NCI-H1436 treated with DMSO at 0.1 percent for 48 hours (cell line): ENCODE measurements around the gene GIPC2.
"Not testable (repeated sequence)": the region's sequence is repeated elsewhere in the genome, so short reads cannot be mapped to it uniquely, and the experiment has no call there.

Experiments
- DNase-seq: peaks from one replicate; lab custom pipeline; 2025; lab: John Stamatoyannopoulos, UW

The GIPC2 gene

DNA sequence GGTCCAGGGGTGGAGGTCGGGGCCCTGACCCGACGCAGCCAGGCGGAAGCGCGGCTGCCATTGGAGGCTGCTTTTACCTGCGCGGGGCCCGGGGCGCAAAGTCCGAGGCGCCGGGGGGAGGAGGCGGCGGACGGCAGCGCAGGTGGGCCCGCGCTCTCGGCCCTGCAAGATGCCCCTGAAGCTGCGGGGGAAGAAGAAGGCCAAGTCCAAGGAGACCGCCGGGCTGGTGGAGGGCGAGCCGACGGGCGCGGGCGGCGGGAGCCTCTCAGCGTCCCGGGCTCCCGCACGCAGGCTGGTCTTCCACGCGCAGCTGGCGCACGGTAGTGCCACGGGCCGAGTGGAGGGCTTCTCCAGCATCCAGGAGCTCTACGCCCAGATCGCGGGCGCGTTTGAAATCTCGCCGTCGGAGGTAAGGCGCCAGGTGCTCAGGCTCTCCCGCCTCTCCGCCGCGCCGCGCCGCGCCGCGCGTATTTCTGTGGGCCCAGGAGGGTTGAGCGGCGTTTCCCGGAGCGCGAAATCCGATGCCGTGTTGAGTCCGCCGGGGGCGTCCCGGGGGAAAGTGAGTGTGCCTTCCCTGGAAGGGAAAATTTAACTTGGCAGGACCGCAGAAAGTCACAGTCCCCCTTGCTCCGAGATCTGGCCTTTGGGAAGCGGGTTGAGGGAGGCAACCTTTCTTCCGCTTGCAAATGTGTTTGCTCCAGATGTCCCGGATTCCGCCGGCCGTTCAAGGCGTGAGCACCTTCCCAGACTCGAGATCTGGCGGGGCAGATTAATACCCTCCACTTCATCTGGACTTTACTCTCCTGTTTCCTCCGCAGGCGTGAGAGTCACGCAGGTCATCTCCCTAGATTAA is at the start of gene GIPC2:
Gene GIPC2 (plus strand): TSS at position 41 of the 853 bp plus-strand sequence. CDS start 129 bp downstream, at position 170.
- DNase-seq, result no peak

DNA sequence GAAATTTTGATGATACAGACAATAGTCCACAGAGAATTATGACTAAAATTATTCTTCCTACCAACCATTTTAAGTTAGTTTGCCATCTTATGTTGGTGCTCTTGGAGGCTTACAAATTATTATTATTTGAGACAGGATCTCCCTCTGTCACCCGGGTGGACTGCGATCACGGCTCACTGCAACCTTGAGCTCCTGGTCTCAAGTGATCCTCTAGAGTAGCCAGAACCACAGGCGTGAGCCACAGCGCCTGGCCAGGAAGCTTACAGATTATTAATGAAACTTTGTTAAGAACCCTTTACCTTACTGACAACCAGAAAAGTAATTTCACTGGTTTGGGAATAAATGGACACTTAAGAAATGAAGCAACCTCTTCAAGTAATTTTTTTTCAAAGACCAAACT is 49.0 kb upstream of the GIPC2 start:
- DNase-seq, result no peak

- DNase-seq, result not testable (repeated sequence)
These were observed 45.2 kb upstream of the GIPC2 start for GRCh38 chr1:78000536-78000935.

- DNase-seq, result no peak
These were observed 42.6 kb upstream of the GIPC2 start for GRCh38 chr1:78003070-78003746.

DNA sequence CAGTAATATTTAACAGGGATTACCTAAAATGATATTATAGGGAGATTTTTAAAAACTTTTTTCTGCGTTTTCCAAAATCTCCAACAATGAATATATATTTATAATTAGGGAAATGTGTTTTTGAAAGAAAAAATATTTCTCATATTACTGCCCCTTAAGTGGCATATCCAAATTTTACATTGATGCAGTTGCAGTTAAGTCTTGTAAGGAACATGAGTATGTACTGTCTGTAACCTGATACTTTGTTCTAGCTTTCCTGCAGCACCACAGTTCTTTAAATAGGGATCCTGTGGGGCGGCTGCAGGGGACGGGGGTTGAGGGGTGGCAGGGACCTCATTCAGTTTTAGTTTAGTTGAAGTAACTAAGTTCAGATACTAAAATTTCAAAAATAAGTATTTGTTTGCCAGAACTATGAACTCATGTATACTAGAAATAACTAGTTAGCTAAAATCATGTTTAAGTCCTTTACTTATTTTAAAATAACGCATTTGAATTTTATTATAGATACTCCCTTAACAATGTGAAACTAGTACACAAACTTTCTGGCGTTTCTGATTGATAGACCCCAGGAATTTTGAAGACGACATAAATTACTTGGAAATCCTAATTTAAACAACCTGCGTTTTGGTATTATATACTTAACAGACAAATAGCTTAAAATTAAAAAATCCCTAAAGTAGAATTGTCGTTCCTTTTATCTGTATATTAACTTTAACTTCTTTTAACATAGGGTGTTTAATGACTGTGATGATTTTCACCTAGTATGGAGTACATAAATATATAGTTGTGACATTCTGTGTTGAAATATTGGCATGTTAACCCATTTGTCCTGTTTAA is 41.7 kb upstream of the GIPC2 start:
- DNase-seq, result peak; percentile 9

DNA sequence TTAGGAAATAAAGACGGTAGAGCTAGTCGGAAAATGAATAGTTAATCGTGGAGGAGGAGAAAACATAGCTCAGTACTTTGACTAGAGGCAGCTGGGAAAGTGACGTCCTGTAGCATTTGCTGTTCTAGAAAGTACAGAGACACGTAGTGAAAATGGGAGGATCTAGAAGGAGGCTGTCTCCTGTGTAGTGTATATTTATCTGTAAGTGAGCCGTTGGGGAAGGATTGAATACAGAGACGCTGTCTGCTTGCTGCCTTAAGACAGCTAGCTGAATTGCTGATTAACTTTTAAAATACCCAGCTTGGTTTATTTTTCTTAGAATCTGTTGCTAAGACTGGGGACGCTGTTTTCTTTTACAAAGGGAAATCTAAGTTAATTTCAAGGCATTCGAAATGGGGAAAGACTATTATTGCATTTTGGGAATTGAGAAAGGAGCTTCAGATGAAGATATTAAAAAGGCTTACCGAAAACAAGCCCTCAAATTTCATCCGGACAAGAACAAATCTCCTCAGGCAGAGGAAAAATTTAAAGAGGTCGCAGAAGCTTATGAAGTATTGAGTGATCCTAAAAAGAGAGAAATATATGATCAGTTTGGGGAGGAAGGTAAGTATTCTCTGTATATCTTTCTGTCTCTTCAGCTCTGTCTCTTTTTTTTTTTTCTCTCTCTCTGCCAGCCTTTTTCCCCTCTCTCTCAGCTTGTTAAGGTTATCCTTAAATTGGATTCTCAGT is 40.9 kb upstream of the GIPC2 start, which contains the start of gene DNAJB4:
Gene DNAJB4 (plus strand): TSS at position 221 of the 729 bp plus-strand sequence. CDS start 172 bp downstream, at position 393.
- no peak for DNase-seq

- no peak for DNase-seq
These were observed 40.4 kb upstream of the GIPC2 start for GRCh38 chr1:78005448-78005722.

GRCh38 chr1:78005755-78006154 is 40.0 kb upstream of the GIPC2 start:
- no peak for DNase-seq

DNA sequence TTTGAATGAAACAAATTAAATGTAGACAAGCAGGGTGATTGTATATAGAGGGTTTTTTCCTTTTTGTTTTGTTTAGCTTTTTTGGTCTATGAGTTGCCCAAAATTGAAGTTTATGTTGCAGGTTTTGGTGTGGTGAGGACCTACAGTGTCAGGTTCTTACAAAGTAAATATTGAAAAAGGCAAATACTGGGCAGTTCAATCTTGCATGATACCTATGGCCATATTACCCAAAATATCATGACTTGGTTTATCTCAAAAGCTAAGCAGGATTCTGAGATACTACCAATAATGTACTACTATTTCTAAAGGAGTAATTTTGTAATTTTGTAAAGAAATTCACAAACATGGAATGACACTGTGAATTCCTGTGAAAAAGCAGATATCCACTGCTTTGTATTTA is 39.2 kb upstream of the GIPC2 start:
- DNase-seq, result no peak

DNA sequence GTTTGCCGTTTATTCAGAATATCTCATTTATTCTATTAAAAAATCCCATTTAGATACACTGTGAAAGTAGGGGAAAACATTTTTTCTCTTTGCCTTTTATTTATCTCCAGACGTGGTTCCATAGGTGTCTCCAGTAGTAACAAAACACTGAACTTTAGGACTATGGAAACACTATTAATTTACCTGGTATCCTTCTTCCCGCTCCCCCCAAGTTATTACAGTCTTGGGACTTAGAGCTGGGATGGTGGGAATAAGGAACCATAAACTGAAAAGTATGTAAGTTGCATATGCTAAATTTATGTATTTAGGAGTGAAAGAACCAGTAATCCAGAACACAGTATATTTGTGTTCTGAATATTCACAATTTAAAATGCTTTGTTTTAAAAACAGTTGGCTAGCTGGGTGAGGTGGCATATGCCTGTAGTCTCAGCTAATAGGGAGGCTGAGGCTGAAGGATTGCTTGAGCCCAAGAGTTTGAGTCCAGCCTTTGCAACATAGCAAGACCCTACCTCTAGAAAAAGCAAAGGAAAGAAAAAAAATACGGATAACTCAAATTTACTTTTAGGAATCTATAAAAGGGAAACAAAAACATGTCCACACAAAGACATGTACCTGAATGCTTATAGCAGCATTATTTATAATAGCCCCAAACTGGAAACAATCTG is 38.0 kb upstream of the GIPC2 start:
- no peak for DNase-seq

- no peak for DNase-seq
These were observed 36.5 kb upstream of the GIPC2 start for GRCh38 chr1:78009276-78009675.

DNA sequence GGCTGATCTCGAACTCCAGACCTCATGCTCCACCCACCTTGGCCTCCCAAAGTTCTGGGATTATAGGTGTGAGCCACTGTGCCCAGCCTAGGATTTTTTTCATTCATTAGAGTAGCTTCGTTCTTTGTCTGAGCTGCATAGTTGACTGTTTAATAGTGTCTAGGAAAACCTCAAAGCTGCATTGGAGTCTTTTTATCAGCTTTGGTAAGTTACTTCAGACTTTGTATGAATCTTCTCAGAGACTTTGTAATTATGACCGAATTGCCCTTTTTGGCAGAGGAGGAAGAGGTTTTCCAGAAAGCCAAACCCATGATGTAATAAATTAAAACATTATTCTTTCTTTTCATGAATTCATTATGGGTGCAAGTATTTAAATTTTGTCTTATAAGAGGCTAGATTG is 35.9 kb upstream of the GIPC2 start:
- DNase-seq, result no peak

- DNase-seq, result no peak
These were observed 34.7 kb upstream of the GIPC2 start for GRCh38 chr1:78011050-78011449.

DNA sequence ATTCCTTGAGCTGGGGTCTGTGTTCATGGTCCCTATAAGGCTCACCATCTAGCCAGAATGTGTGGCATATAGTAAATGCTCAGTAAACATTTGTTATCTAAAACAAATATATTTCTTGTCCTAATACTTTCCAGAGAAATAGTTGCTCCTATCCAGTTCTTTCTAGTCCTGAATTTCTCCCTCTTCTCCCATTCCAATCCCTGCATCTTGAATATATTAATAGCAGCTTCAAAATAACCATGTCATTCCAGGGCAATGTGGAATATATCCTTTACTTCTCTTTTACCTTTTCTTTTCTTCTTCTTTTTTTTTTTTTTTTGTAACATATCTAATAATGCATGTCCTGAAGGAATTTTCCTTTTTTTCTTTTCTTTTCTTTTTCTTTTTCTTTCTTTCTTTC is 30.6 kb upstream of the GIPC2 start:
- no peak for DNase-seq

- no peak for DNase-seq
These were observed 26.7 kb upstream of the GIPC2 start for GRCh38 chr1:78019024-78019423.

DNA sequence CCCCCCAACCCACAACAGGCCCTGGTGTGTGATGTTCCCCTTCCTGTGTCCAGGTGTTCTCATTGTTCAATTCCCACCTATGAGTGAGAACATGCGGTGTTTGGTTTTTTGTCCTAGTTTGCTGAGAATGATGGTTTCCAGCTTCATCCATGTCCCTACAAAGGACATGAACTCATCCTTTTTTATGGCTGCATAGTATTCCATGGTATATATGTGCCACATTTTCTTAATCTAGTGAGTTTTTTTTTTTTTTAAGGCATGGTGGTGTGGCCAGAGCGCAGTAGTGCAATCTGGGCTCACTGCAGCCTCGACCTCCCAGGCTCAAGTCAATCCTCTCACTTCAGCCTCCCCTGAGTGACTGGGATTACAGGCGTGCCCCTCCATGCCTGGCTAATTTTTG is 24.6 kb upstream of the GIPC2 start:
- not testable (repeated sequence) for DNase-seq

DNA sequence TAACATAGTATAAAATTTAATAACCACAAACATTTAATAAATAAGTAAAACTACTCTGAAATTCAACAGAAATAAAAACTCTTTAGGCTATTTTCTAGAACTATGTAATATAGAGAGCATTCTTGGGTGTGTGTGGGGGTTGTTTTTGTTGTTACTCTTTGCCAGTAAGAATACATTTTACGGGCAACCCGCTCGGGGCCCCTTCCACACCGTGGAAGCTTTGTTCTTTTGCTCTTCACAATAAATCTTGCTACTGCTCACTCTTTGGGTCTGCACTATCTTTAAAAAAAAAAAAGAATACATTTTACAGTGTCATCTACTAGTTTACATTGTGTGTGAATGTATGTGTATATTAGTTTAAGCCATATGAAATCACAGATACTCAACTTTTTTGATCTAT is 16.0 kb upstream of the GIPC2 start:
- no peak for DNase-seq

GRCh38 chr1:78032996-78033796 is 12.6 kb upstream of the GIPC2 start:
- DNase-seq, result no peak

DNA sequence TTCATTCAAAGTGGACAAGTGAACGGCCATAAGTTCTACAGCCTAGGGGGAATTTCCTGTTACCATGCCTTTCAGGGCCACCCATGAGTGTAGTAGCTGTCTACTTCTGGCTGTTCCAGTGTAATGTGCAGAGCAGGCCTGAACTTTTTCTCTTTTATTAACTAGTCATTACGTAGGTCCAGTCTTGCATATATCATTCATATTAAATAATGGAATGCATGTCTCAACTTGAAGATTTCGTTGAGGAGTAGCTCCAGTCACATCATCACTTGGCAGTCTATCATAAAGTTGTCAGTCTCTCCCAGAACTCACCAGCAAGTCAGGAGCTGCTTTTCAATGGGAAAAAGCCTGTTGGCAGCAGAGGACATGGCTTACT is 12.0 kb upstream of the GIPC2 start:
- DNase-seq, result no peak

- no peak for DNase-seq
These were observed 10.6 kb upstream of the GIPC2 start for GRCh38 chr1:78035121-78035520.

GRCh38 chr1:78036450-78036849 is 9.3 kb upstream of the GIPC2 start:
- DNase-seq, result no peak
